ENCODE results near the gene SCAMP3. TPM values are rescaled to one million over a fixed set of nuclear protein-coding genes. Genes with fewer than 3 reads are reported as not detected.
A peak's percentile ranks its signal among the peaks of the same experiment; 100 is the strongest.

The SCAMP3 gene
- total and polyA plus RNA-seq, 10 of the 15 experiments (the other 5 are each of a cell fraction or from before 2014, with no cell fraction given) = 17.2 to 133 (median 87.3) TPM

DNA sequence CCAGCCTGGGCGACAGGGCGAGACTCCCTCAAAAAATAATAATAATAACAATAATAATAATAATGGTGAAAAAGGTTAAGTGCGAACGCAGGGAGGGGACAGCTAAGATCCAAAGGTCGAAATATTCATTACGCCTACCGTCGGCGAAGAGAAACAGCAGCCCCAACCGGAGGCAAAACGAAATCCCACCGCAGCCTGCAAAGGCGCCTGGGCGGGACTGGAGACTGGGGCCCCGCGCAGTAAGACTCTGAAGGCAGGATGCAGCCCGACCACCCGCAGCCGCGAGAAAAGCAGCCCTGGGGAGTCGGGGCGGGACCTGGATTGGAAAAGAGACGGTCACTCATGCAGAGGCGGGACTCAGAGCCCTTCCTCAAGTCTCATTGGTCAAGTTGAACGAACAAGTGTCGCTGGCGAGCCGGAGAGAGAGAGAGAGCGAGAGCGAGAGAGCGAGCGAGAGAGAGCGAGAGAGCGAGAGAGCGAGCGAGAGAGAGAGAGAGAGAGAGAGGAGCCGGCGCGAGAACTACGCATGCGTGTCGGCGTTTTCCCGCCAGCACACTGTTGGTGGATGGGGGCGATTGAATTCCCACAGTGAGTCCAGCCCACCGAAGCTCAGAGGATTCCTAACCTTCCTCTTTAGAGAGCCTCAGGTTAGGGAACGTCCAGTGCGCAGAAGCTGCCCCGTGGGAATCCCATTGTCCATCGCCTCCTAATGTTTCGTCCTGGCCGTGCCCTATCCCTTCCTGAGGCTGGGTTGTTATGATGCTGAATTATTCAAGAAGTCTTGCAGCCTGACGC, 17.6 kb downstream of the SCAMP3 start:
- H3K36me3 ChIP-seq (ENCODE audit: control insufficient read depth in 2 of 2, insufficient read depth in 2 of 2, low read length in 1 of 2) = no peaks in the 10 kb centered on the region
- peak overlapping the region; percentile 97 for H2AFZ ChIP-seq (ENCODE audit: control insufficient read depth, low read depth, low read length)
- 2% methylated on average over 53 of the region's 53 CpGs for WGBS (ENCODE audit: insufficient coverage, insufficient replicate concordance, low lambda C conversion rate, missing lambda C conversion rate)
- peak overlapping the region; percentile 86 for H3K9ac ChIP-seq (ENCODE audit: control insufficient read depth, insufficient read depth, low read length)
- no peaks in the 10 kb centered on the region for H4K20me1 ChIP-seq (ENCODE audit: control insufficient read depth, insufficient read depth)
- RAD21 ChIA-PET (ENCODE audit: unreplicated experiment) = interaction anchor here (0.5 to 2.0 kb wide), 7 partner anchors 7 to 404 kb away, joined by 3 to 5 read pairs (median 4); no protein-coding TSS in a partner anchor
- peaks cover 14% of the 10 kb centered on the region for H3K4me1 ChIP-seq (ENCODE audit: control insufficient read depth, insufficient read depth, low read length)
- in situ Hi-C loops (cut with MboI) = no loop called here
- ATAC-seq = peak; percentile 97
- H3K4me3 ChIP-seq = peak overlapping the region; percentile 74
- CTCF ChIA-PET = interaction anchor here (0.6 to 5.5 kb wide), 11 partner anchors 19 to 273 kb away, joined by 3 to 26 read pairs (median 5); partner anchors contain the start of genes KRTCAP2, MTX1 and THBS3
- POLR2A ChIA-PET = interaction anchor here (0.6 to 2.6 kb wide), 15 partner anchors 11 to 816 kb away, joined by 3 to 12 read pairs (median 5); partner anchors contain the start of genes CLK2, ENTREP3, KRTCAP2 and SCAMP3
- TSS peak; percentile 96 for BruUV-seq (replicated peaks)
- intact Hi-C loops (cut with micrococcal nuclease; ENCODE audit: unreplicated experiment) = loop anchor here (5.0 kb wide), 1 partner anchor 37 kb away; the partner anchor contains the start of genes MTX1 and THBS3
- SMC1A ChIA-PET (ENCODE audit: uncharacterized antibody, unreplicated experiment) = interaction anchor here (1.6 to 2.4 kb wide), 4 partner anchors 18 to 79 kb away, joined by 3 to 9 read pairs (median 6); partner anchors contain the start of genes MTX1 and THBS3
- H3K4me2 ChIP-seq (ENCODE audit: control insufficient read depth, insufficient read depth) = peak overlapping the region; percentile 85
- H3K9me3 ChIP-seq (replicated peaks; ENCODE audit: control insufficient read depth, insufficient read depth, low read length) = no peaks in the 10 kb centered on the region
- FAIRE-seq = peak; percentile 82
- no peaks in the 10 kb centered on the region for H3K27me3 ChIP-seq (replicated peaks in 1 of 2; ENCODE audit: control insufficient read depth in 2 of 2, insufficient read depth in 2 of 2, low read length in 1 of 2)
- peak; percentile 93 for DNase-seq (ENCODE audit: low read depth, low spot score)
- peak overlapping the region; percentile 79 for H3K27ac ChIP-seq (ENCODE audit: control insufficient read depth, insufficient read depth)
- peaks cover 13% of the 10 kb centered on the region for H3K79me2 ChIP-seq (ENCODE audit: control insufficient read depth, insufficient read depth, low read length)
- TF ChIP-seq HSF1 (IDR thresholded peaks at IDR 0.05; ENCODE audit: low read depth, low read length) = peak; percentile 90
- TF ChIP-seq PAX8 (IDR thresholded peaks at IDR 0.05) = peak; percentile 91
- TF ChIP-seq POLR2A (IDR thresholded peaks at IDR 0.05; ENCODE audit: low read depth, low read length) = peak; percentile 96
- TF ChIP-seq POU2F2 (IDR thresholded peaks at IDR 0.05; ENCODE audit: borderline replicate concordance, low read depth, low read length) = peak; percentile 73
- TF ChIP-seq MXI1 (IDR thresholded peaks at IDR 0.05; ENCODE audit: low read depth, low read length) = peak; percentile 59; the same call in 1 of the 2 replicates
- TF ChIP-seq SUPT20H (IDR thresholded peaks at IDR 0.05; ENCODE audit: borderline replicate concordance, control insufficient read depth, low read depth, low read length) = no peak
- TF ChIP-seq CHD2 (IDR thresholded peaks at IDR 0.05; ENCODE audit: borderline replicate concordance, low read depth, low read length) = peak; percentile 90
- TF ChIP-seq RELA (IDR thresholded peaks at IDR 0.05; ENCODE audit: borderline replicate concordance, partially characterized antibody) = peak; percentile 47
- 0 out of 2 replicates have a peak, but pooled peaks have one; percentile 48 for TF ChIP-seq HDAC2 (IDR thresholded peaks at IDR 0.05)
- TF ChIP-seq ZNF274 (IDR thresholded peaks at IDR 0.05; ENCODE audit: insufficient read depth, insufficient read length) = no peak
- TF ChIP-seq KDM1A (IDR thresholded peaks at IDR 0.05; ENCODE audit: borderline replicate concordance) = no peak
- peak; percentile 53 for TF ChIP-seq MYC (IDR thresholded peaks at IDR 0.05; ENCODE audit: insufficient read depth, insufficient read length, insufficient replicate concordance, low read length, severe bottlenecking)
- TF ChIP-seq ATF7 (IDR thresholded peaks at IDR 0.05; ENCODE audit: low read depth) = peak; percentile 91
- peak; percentile 92 for TF ChIP-seq SMARCA5 (IDR thresholded peaks at IDR 0.05)
- TF ChIP-seq NFYB (IDR thresholded peaks at IDR 0.05; ENCODE audit: insufficient read depth, low read depth, low read length) = peak; percentile 79; the same call in 1 of the 2 replicates
- TF ChIP-seq BHLHE40 (IDR thresholded peaks at IDR 0.05; ENCODE audit: borderline replicate concordance in 1 of 2, low read depth in 2 of 2, low read length in 1 of 2) = peak; percentile 78 to 92
- TF ChIP-seq SKIL (IDR thresholded peaks at IDR 0.05; ENCODE audit: low read depth, poor library complexity, severe bottlenecking) = peak; percentile 96
- TF ChIP-seq RBBP5 (conservative IDR thresholded peaks at IDR 0.05) = no peak
- TF ChIP-seq RB1 (IDR thresholded peaks at IDR 0.05; ENCODE audit: borderline replicate concordance) = peak; percentile 100
- no peak; the same call in 1 of the 2 replicates for TF ChIP-seq GABPA (IDR thresholded peaks at IDR 0.05; ENCODE audit: low read depth)

Data from GM12878 (cell line).